ENCODE data around the gene SAMD9L.
"Not testable (repeated sequence)": the region's sequence is repeated elsewhere in the genome, so short reads cannot be mapped to it uniquely, and the experiment has no call there.

The SAMD9L gene

GRCh38 chr7:93146036-93146435, 2.1 kb downstream of the SAMD9L start:
- DNase-seq (ENCODE audit: low read depth): no peak

GRCh38 chr7:93145354-93145753, 2.8 kb downstream of the SAMD9L start:
- DNase-seq (ENCODE audit: low read depth): no peak

- no peak for DNase-seq (ENCODE audit: low read depth)
Measured at GRCh38 chr7:93142127-93142526, 6.1 kb downstream of the SAMD9L start.

DNA sequence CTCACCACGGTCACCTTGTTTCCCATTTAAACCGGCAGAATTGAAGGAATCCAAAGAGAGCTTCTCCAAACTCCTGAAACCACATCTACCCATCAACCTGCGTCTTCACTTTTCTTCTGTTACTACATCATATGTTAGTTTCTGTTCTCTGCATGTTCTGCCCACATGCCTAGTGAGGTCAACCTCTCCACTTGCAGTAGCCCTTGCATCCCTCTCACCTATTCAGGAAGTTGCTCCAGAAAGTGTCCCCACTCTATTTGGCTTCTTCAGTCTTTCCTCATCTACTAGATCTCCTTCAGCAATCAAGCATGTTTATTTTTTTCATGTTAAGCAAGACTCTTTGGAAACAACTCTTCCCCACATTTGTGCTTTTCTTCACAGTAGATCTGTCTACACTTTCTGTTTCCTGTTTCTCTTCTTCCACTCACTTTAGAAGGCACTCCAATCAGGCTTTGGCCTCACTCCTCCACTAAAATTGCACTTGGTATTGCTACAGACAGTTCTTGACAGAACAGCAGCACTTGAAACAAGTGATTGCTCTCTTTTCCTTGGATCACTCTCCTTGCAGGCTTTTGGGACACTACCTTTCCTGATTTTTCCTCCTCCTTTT, 7.5 kb downstream of the SAMD9L start:
- no peak for DNase-seq (ENCODE audit: low read depth)

GRCh38 chr7:93138576-93138975, 9.6 kb downstream of the SAMD9L start:
- no peak for DNase-seq (ENCODE audit: low read depth)

DNA sequence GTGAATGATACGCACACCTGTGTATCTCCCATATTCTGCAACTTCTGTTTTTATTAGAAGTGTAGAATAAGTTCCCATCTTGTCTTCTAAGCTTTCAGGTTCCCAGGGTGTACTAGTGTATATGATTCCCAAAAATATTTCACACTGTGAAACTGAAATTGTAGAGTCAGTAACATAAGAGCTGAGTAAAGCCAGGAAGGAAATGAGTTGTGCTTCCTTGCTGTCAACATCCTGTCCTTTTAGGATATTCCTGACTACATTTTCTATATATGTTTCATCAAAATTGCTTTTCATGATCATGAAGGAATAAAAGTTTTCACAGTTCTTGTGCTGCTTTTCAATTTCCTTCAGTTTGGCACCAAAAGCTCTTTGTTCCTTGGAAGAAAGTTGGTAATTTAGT, 15.2 kb downstream of the SAMD9L start:
- DNase-seq (ENCODE audit: low read depth): no peak

DNA sequence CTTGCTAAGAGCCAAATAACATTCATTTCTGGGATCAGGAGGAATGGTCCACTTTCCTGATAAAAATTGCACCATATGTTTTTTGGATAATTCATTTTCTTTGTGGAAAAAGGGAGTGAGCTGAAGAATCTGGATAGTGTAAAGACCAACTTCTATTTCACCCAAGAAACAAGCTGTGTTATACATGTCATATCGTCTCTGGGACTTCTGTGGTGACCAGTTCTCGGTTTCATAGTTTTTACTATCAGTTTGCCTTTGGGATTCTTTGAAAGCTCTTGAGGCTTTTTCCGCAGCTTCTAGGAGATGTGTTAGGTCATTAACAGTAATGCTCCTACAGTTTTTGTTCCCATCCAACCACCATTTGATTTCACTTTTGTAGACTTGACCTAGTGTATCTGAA, 16.0 kb downstream of the SAMD9L start:
- no peak for DNase-seq (ENCODE audit: low read depth)

- DNase-seq (ENCODE audit: low read depth): not testable (repeated sequence)
Measured at GRCh38 chr7:93126954-93127353, 21.2 kb downstream of the SAMD9L start.

- DNase-seq (ENCODE audit: low read depth): not testable (repeated sequence)
Measured at GRCh38 chr7:93123532-93123931, 24.7 kb downstream of the SAMD9L start.

GRCh38 chr7:93120592-93121549, 27.3 kb downstream of the SAMD9L start:
- no peak for DNase-seq (ENCODE audit: low read depth)

DNA sequence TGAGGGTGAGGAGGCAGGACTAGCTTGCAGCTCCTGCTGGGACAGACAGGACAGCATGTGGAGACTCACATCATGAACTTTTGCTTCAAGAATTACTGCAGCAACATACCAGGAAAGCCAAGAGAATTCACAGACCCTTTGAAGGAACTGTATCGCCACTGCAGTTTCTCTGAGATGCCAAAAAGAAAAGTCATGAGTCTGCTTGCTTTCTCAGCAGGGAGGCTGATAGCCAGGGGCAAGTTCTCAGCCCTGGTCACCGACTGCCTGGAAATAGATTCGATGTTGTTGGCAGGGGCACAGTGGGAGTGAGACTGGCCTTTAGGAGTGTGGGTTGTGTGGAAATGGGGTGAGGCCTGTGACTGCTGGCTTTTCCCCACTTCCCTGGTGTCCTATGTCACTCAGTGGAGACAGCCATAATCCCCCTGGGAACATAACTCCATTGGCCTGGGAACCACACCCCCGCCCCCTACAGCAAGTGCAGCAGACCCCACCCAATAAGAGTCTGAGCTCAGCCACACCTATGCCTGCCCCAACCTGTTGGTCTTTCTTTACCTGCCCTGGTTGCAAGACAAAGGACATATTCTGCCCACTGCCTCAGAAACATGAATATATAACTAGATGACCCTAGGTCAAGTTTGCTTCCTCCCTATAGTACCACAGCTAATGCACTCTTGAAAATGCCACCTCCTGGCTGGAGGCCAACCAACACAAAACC, 28.8 kb downstream of the SAMD9L start:
- DNase-seq (ENCODE audit: low read depth): no peak

DNA sequence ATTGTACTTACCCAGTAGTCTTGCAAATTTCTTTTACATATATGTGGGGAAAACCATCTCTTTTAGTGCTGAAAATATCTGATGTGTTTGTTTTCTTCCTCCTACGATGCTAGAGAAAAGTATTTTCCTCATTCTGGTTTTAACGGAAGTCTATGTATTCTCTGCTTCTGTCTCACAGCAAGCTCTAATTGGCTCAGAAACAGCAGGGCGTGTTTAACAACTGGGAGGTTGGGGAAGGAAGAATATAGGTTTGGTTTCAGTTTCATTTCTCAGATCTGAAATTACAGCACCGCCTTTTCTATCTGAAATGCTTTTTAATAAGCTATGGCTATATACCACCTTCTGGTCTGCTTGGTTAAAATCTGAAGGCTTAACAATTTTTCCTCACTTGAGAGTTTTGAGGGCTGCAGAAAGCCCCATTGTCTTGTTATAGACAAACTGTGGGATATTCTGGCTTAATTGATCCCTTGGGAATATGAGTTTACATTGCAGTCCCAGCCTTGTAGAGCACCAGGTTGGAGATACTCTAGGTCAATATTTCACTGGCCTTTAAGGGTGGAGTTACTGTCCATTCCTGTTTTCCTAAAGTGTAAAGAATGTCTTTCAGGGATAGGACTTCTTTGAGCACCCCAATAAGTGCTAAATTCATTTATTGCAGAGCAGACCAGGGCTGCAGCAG, 30.2 kb downstream of the SAMD9L start, which contains the start of gene SAMD9:
Gene SAMD9 (minus strand): TSS at position 128 of the 679 bp plus-strand sequence. CDS start 11,882 bp downstream, outside the sequence.
- DNase-seq (ENCODE audit: low read depth): no peak

- DNase-seq (ENCODE audit: low read depth): no peak
Measured at GRCh38 chr7:93117327-93117726, 30.9 kb downstream of the SAMD9L start.

DNA sequence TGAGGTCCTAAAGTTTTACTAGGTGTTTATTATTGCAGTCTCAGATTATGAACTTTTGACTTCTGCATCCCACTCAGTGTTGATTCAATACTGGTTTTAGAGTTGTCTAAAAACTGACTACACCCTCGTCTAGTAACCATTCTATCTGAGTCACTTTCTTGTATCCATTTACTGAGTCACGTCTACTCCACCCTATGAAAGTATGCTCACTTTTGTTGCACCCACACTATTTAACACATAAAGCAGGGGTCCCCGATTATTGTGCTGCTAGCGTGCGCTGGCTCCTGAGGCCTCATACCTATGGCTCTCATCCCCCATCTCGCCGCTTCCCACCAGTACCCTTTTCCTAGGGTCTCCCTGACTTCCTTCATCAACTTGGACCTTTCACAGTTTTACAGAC, 32.4 kb downstream of the SAMD9L start:
- no peak for DNase-seq (ENCODE audit: low read depth)

GRCh38 chr7:93108003-93108402, 40.2 kb downstream of the SAMD9L start:
- no peak for DNase-seq (ENCODE audit: low read depth)

GRCh38 chr7:93097388-93097787, 50.8 kb downstream of the SAMD9L start:
- no peak for DNase-seq (ENCODE audit: low read depth)

GRCh38 chr7:93092757-93093370, 55.3 kb downstream of the SAMD9L start:
- DNase-seq (ENCODE audit: low read depth): no peak

Measured in HS-27A (cell line).